B cell (primary cell): ENCODE results near the gene GGN. TPM values are rescaled to one million over a fixed set of nuclear protein-coding genes. Genes with fewer than 3 reads are reported as not detected.

ENCODE experiments used
- ATAC-seq: fragments of 200-7000 bp; cut with Tn5 transposase; one replicate; pipeline ENCODE4 v1.10.0; 2021; ENCODE audit warnings: low read depth, mild to moderate bottlenecking, moderate number of reproducible peaks, moderate library complexity
- CTCF ChIA-PET: fragments of 350-600 bp; sonication (Branson Sonifier 250); formaldehyde crosslinking; loops from one replicate; lab custom pipeline; 2021; ENCODE audit warnings: antibody characterized with exemption, inconsistent platforms; lab: Charles Lee
- POLR2A ChIA-PET: fragments of 350-600 bp; sonication (Branson Sonifier 250); formaldehyde crosslinking; loops from one replicate; lab custom pipeline; 2021; ENCODE audit warnings: antibody characterized with exemption; lab: Charles Lee
- DNase-seq: peaks from one replicate; pipeline ENCODE4 v3.0.0; 2013
- H2AFZ ChIP-seq: 2 replicates; pipeline ENCODE4 v1.6.1; 2012; ENCODE audit warnings: mild to moderate bottlenecking, low read depth, low read length; ENCODE audit not compliant: insufficient read depth, poor library complexity, severe bottlenecking
- H3K27ac ChIP-seq, 2 donors: 1 replicate in 1 of 2; 2 replicates in 1 of 2; pipeline ENCODE4 v1.5.1; 2012 to 2013; ENCODE audit warnings: low read length in 2 of 2, mild to moderate bottlenecking in 2 of 2, moderate library complexity in 1 of 2
- H3K27me3 ChIP-seq, 4 experiments: fragments of 200-600 bp in 1 of 4; sonication (generic) in 1 of 4; replicated peaks in 1 of 4; 1 replicate in 2 of 4; 2 replicates in 2 of 4; pipeline versions ENCODE4 v1.6.1 to v1.7.0; 2013 to 2016; ENCODE audit warnings: low read length in 3 of 4, mild to moderate bottlenecking in 2 of 4, mixed read lengths in 1 of 4, moderate library complexity in 1 of 4; ENCODE audit not compliant: insufficient read depth in 4 of 4, control insufficient read depth in 3 of 4; ENCODE audit errors: control extremely low read depth in 1 of 4
- H3K36me3 ChIP-seq, 2 experiments: replicated peaks in 1 of 2; 1 replicate in 1 of 2; 2 replicates in 1 of 2; pipeline versions ENCODE4 v1.6.1 to v1.7.1; 2013; ENCODE audit warnings: low read length in 1 of 2; ENCODE audit not compliant: insufficient read depth in 2 of 2, control insufficient read depth in 1 of 2; ENCODE audit errors: control extremely low read depth in 1 of 2, extremely low read depth in 1 of 2
- H3K4me1 ChIP-seq, 2 donors: fragments of 200-600 bp in 1 of 2; sonication (generic) in 1 of 2; 1 replicate in 1 of 2; 2 replicates in 1 of 2; pipeline versions ENCODE4 v1.5.1 to v1.6.1; 2013 to 2017; ENCODE audit warnings: low read length in 2 of 2; ENCODE audit not compliant: control insufficient read depth in 2 of 2, insufficient read depth in 2 of 2
- H3K4me2 ChIP-seq: replicated peaks from 2 replicates; pipeline ENCODE3; 2012; ENCODE audit warnings: mild to moderate bottlenecking, low read depth, low read length; ENCODE audit not compliant: poor library complexity, severe bottlenecking
- H3K4me3 ChIP-seq, 5 experiments: fragments of 200-600 bp in 1 of 5; sonication (generic) in 1 of 5; 1 replicate in 3 of 5; 2 replicates in 2 of 5; pipeline versions ENCODE4 v1.5.1 to v1.7.0; 2011 to 2016; ENCODE audit warnings: low read length in 4 of 5, mild to moderate bottlenecking in 4 of 5, low read depth in 2 of 5, control low read depth in 1 of 5, moderate library complexity in 1 of 5; ENCODE audit not compliant: insufficient read depth in 1 of 5; ENCODE audit errors: control extremely low read depth in 1 of 5, extremely low read depth in 1 of 5
- H3K79me2 ChIP-seq: fragments of 200-600 bp; sonication (generic); one replicate; pipeline ENCODE4 v1.6.0; 2016; ENCODE audit warnings: low read length; ENCODE audit not compliant: control insufficient read depth, insufficient read depth
- H3K9ac ChIP-seq: fragments of 200-600 bp; sonication (generic); 2 replicates; pipeline ENCODE4 v1.6.1; 2017; ENCODE audit warnings: mild to moderate bottlenecking, low read length, moderate library complexity
- H3K9me3 ChIP-seq, 3 donors: one replicate each; pipeline versions ENCODE4 v1.6.1 to v1.7.1; 2013; ENCODE audit warnings: low read length in 2 of 3; ENCODE audit not compliant: control insufficient read depth in 2 of 3, insufficient read depth in 1 of 3; ENCODE audit errors: control extremely low read depth in 1 of 3
- H4K20me1 ChIP-seq: 2 replicates; pipeline ENCODE4 v1.6.0; 2012; ENCODE audit warnings: mild to moderate bottlenecking, low read length; ENCODE audit not compliant: insufficient read depth, control insufficient read depth, poor library complexity, severe bottlenecking
- H3K27ac Mint-ChIP-seq: one replicate; pipeline ENCODE4 v1.8.0; 2021; ENCODE audit warnings: mixed read lengths
- H3K27me3 Mint-ChIP-seq: one replicate; pipeline ENCODE4 v1.8.0; 2021; ENCODE audit warnings: mixed read lengths
- H3K4me1 Mint-ChIP-seq: one replicate; pipeline ENCODE4 v1.8.0; 2021; ENCODE audit warnings: mixed read lengths
- H3K4me3 Mint-ChIP-seq: one replicate; pipeline ENCODE4 v1.8.0; 2021; ENCODE audit warnings: mixed read lengths
- H3K9me3 Mint-ChIP-seq: one replicate; pipeline ENCODE4 v1.8.0; 2022; ENCODE audit warnings: mixed read lengths; ENCODE audit not compliant: insufficient read depth
- CTCF ChIP-seq: fragments of 200-600 bp; IDR thresholded peaks from one replicate; pipeline ENCODE4 v1.8.0; 2022; ENCODE audit warnings: antibody characterized with exemption, mild to moderate bottlenecking
- EZH2 ChIP-seq: IDR thresholded peaks from 2 replicates; pipeline ENCODE4 v1.6.1; 2012; ENCODE audit warnings: borderline replicate concordance, low read depth, mild to moderate bottlenecking, moderate library complexity, low read length; ENCODE audit not compliant: insufficient read depth, poor library complexity, severe bottlenecking
- WGBS: methylation state at CpG from one replicate; pipeline ENCODE4 v1.1.5; 2013; ENCODE audit warnings: missing lambda C conversion rate; ENCODE audit not compliant: insufficient coverage; 5-methylcytosine and 5-hydroxymethylcytosine counted together
- intact Hi-C: fragments of 100-400 bp; cut with micrococcal nuclease; formaldehyde crosslinking; loops from one replicate; pipeline ENCODE4 v1.10.0; 2022
- polyA plus RNA-seq: library from polyadenylated mRNA; depleted of rRNA; stranded (reverse); fragments of >200 nt; gene quantifications from 2 replicates; pipeline ENCODE4 v1.2.3, GENCODE V29; 2012
- total RNA-seq, 2 donors: library from RNA; stranded (reverse); fragments of 120-200 nt in 1 of 2; gene quantifications; 1 replicate in 1 of 2; 2 replicates in 1 of 2; pipeline versions ENCODE4 v1.2.3 to v1.2.4, GENCODE V29; 2013 to 2022

The GGN gene
- total and polyA plus RNA-seq, 2 donors (not counting 1 experiment from before 2014, with no cell fraction given), result 0.34 TPM; not detected in 1

- Mint-ChIP-seq H3K27ac (no peak overlapping the region), H3K9me3 (no peaks in the 10 kb centered on the region), H3K4me1 (peaks cover 34% of the 10 kb centered on the region), H3K4me3 (no peak overlapping the region), H3K27me3 (peaks cover under 1% of the 10 kb centered on the region)
- H3K4me1 ChIP-seq, result peaks cover 25 to 36% of the 10 kb centered on the region in 2 donors
- ChIA-PET CTCF (no interaction called here), POLR2A (no interaction called here)
- H3K27ac ChIP-seq, result no peak overlapping the region
- H2AFZ ChIP-seq, result no peak overlapping the region
- WGBS, result 88% methylated on average over 6 of the region's 7 CpGs
- H3K36me3 ChIP-seq, result no peaks in the 10 kb centered on the region
- no peak overlapping the region for H3K4me2 ChIP-seq
- TF ChIP-seq CTCF, result no peak
- no peak for TF ChIP-seq EZH2
- H3K27me3 ChIP-seq, result no peaks in the 10 kb centered on the region
- no peak overlapping the region for H3K4me3 ChIP-seq
- intact Hi-C loops, result no loop called here
- DNase-seq, result no peak
- no peak for ATAC-seq
- peaks cover 0 to under 1% (median 0%) of the 10 kb centered on the region in 3 donors for H3K9me3 ChIP-seq
- H3K9ac ChIP-seq, result no peak overlapping the region
- no peaks in the 10 kb centered on the region for H3K79me2 ChIP-seq
- H4K20me1 ChIP-seq, result no peaks in the 10 kb centered on the region
These were observed 34.6 kb upstream of the GGN start for GRCh38 chr19:38422438-38422837.

GRCh38 chr19:38421856-38422255 lies 34.0 kb upstream of the GGN start:
- CTCF ChIA-PET, result no interaction called here
- Mint-ChIP-seq H3K9me3 (no peaks in the 10 kb centered on the region), H3K4me1 (peaks cover 34% of the 10 kb centered on the region), H3K27me3 (no peaks in the 10 kb centered on the region), H3K4me3 (no peak overlapping the region), H3K27ac (no peak overlapping the region)
- DNase-seq (no peak), ATAC-seq (no peak)
- Histone ChIP-seq H2AFZ (no peak overlapping the region), H3K4me3 (no peak overlapping the region), H4K20me1 (no peaks in the 10 kb centered on the region), H3K27ac (no peak overlapping the region), H3K36me3 (no peaks in the 10 kb centered on the region), H3K79me2 (no peaks in the 10 kb centered on the region), H3K9ac (no peak overlapping the region), H3K9me3 (peaks cover 0 to 2% (median 0%) of the 10 kb centered on the region in 3 donors), H3K4me1 (peaks cover 26 to 36% of the 10 kb centered on the region in 2 donors), H3K4me2 (no peak overlapping the region), H3K27me3 (no peaks in the 10 kb centered on the region)
- 95% methylated on average over 14 of the region's 14 CpGs for WGBS
- POLR2A ChIA-PET, result no interaction called here
- TF ChIP-seq CTCF (no peak), EZH2 (no peak)
- intact Hi-C loops, result no loop called here
